ENCODE data around the gene TEX14.
A peak's percentile ranks its signal among the peaks of the same experiment; 100 is the strongest.

Gene TEX14

GRCh38 chr17:58706351-58707140 lies 14.7 kb upstream of the TEX14 start:
- H3K36me3 ChIP-seq (ENCODE audit: control insufficient read depth in 2 of 2, insufficient read depth in 2 of 2, low read length in 2 of 2), result peaks cover 0 to 3% of the 10 kb centered on the region in 2 donors

DNA sequence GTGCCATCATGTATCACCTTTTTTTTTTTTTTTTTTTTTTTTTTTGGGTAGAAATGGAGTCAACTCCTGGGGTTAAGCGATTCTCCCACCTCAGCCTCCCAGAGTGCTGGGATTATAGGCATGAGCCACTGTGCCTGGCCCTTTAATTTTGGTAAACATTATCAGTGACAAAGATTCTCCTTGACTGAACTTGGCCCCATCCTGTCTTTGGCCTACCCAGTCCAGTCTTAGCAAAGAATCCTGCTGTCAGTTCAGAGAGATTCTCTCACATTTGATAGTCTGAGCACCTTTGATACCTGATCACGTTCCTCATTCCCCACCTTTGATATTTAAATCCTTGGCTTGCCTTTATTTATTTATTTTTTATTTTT lies 12.1 kb upstream of the TEX14 start:
- H3K9ac ChIP-seq (ENCODE audit: low read depth in 1 of 2, low read length in 2 of 2), result no peak overlapping the region
- H3K4me1 ChIP-seq (ENCODE audit: control insufficient read depth in 2 of 2, insufficient read depth in 2 of 2, low read length in 2 of 2), result no peaks in the 10 kb centered on the region
- no peak overlapping the region for H3K4me3 ChIP-seq (ENCODE audit: low read length in 2 of 2)
- peaks cover 0 to 7% of the 10 kb centered on the region in 2 donors for H3K36me3 ChIP-seq (ENCODE audit: control insufficient read depth in 2 of 2, insufficient read depth in 2 of 2, low read length in 2 of 2)
- no peaks in the 10 kb centered on the region for H3K9me3 ChIP-seq (ENCODE audit: control insufficient read depth in 2 of 2, low read length in 2 of 2)
- H3K27ac ChIP-seq (ENCODE audit: low read depth in 2 of 2, low read length in 2 of 2), result no peak overlapping the region
- no peaks in the 10 kb centered on the region for H3K27me3 ChIP-seq (ENCODE audit: control insufficient read depth in 2 of 2, insufficient read depth in 2 of 2, low read length in 2 of 2)

More at GRCh38 chr17:58706351-58707140, 14.7 kb upstream of the TEX14 start:
- Histone ChIP-seq H3K9ac (ENCODE audit: low read depth in 1 of 2, low read length in 2 of 2) (no peak overlapping the region), H3K9me3 (ENCODE audit: control insufficient read depth in 2 of 2, low read length in 2 of 2) (no peaks in the 10 kb centered on the region), H3K27ac (ENCODE audit: low read depth in 2 of 2, low read length in 2 of 2) (no peak overlapping the region), H3K4me1 (ENCODE audit: control insufficient read depth in 2 of 2, insufficient read depth in 2 of 2, low read length in 2 of 2) (no peaks in the 10 kb centered on the region), H3K4me3 (ENCODE audit: low read length in 2 of 2) (no peak overlapping the region), H3K27me3 (ENCODE audit: control insufficient read depth in 2 of 2, insufficient read depth in 2 of 2, low read length in 2 of 2) (no peaks in the 10 kb centered on the region)

GRCh38 chr17:58703137-58703915 lies 11.5 kb upstream of the TEX14 start:
- H3K9ac ChIP-seq (ENCODE audit: low read depth in 1 of 2, low read length in 2 of 2), result no peak overlapping the region
- peaks cover 0 to 7% of the 10 kb centered on the region in 2 donors for H3K36me3 ChIP-seq (ENCODE audit: control insufficient read depth in 2 of 2, insufficient read depth in 2 of 2, low read length in 2 of 2)
- no peak overlapping the region for H3K4me3 ChIP-seq (ENCODE audit: low read length in 2 of 2)
- H3K27ac ChIP-seq (ENCODE audit: low read depth in 2 of 2, low read length in 2 of 2), result no peak overlapping the region
- no peaks in the 10 kb centered on the region for H3K9me3 ChIP-seq (ENCODE audit: control insufficient read depth in 2 of 2, low read length in 2 of 2)
- no peaks in the 10 kb centered on the region for H3K27me3 ChIP-seq (ENCODE audit: control insufficient read depth in 2 of 2, insufficient read depth in 2 of 2, low read length in 2 of 2)
- H3K4me1 ChIP-seq (ENCODE audit: control insufficient read depth in 2 of 2, insufficient read depth in 2 of 2, low read length in 2 of 2), result no peaks in the 10 kb centered on the region

DNA sequence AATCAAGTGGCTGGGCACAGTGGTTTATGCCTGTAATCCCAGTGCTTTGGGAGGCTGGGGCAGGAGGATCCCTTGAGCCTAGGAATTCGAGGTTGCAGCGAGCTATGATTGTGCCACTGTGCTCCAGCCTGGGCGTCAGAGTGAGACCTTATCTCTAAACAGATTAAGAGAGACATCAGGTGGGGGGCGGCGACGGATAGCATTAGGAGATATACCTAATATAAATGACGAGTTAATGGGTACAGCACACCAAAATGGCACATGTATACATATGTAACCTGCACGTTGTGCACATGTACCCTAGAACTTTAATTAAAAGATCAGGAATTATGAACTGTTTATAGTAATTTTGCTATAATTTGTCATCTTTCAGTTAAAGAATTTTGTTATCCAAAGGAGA lies 10.9 kb upstream of the TEX14 start:
- Histone ChIP-seq H3K27me3 (ENCODE audit: control insufficient read depth in 2 of 2, insufficient read depth in 2 of 2, low read length in 2 of 2) (no peaks in the 10 kb centered on the region), H3K4me1 (ENCODE audit: control insufficient read depth in 2 of 2, insufficient read depth in 2 of 2, low read length in 2 of 2) (no peaks in the 10 kb centered on the region), H3K9ac (ENCODE audit: low read depth in 1 of 2, low read length in 2 of 2) (no peak overlapping the region), H3K4me3 (ENCODE audit: low read length in 2 of 2) (no peak overlapping the region), H3K9me3 (ENCODE audit: control insufficient read depth in 2 of 2, low read length in 2 of 2) (no peaks in the 10 kb centered on the region), H3K27ac (ENCODE audit: low read depth in 2 of 2, low read length in 2 of 2) (no peak overlapping the region), H3K36me3 (ENCODE audit: control insufficient read depth in 2 of 2, insufficient read depth in 2 of 2, low read length in 2 of 2) (peaks cover 0 to 7% of the 10 kb centered on the region in 2 donors)

DNA sequence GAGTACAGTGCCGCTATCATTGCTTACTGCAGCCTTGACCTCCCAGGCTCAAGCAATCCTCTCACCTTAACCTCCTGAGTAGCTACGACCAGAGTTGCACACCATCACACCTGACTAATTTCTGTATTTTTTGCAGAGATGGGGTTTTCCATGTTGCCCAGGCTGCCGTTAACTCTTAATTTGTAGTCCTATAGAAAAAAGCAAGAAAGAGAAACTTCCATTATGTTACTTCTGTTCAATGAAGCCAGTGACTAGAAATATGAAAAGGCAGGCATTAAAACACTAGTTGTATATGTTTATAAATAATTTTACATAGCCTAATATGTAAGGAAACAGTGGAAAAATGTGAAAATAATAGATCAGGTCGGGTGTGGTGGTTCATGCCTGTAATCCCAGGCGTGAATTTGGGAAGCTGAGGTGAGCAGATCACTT lies 10.2 kb upstream of the TEX14 start:
- Histone ChIP-seq H3K27ac (ENCODE audit: low read depth in 2 of 2, low read length in 2 of 2) (no peak overlapping the region), H3K9ac (ENCODE audit: low read depth in 1 of 2, low read length in 2 of 2) (no peak overlapping the region), H3K9me3 (ENCODE audit: control insufficient read depth in 2 of 2, low read length in 2 of 2) (no peaks in the 10 kb centered on the region), H3K4me1 (ENCODE audit: control insufficient read depth in 2 of 2, insufficient read depth in 2 of 2, low read length in 2 of 2) (no peaks in the 10 kb centered on the region), H3K4me3 (ENCODE audit: low read length in 2 of 2) (no peak overlapping the region), H3K27me3 (ENCODE audit: control insufficient read depth in 2 of 2, insufficient read depth in 2 of 2, low read length in 2 of 2) (no peaks in the 10 kb centered on the region), H3K36me3 (ENCODE audit: control insufficient read depth in 2 of 2, insufficient read depth in 2 of 2, low read length in 2 of 2) (peaks cover 0 to 7% of the 10 kb centered on the region in 2 donors)

DNA sequence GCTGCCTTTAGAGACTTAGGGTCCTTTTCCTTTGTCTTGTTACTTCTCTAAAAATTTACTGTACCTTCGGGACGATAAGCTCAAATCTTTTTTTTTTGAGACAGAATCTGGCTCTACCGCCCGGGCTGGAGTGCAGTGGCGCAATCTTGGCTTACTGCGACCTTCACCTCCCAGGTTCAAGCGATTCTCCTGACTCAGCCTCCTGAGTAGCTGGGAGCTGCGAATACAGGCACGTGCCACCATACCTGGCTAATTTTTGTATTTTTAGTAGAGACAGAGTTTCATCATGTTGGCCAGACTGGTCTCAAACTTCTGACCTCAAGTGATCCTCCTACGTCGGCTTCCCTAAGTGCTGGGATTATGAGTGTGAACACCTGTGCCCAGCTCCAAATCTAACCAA lies 7.9 kb upstream of the TEX14 start:
- no peak overlapping the region for H3K27ac ChIP-seq (ENCODE audit: low read depth in 2 of 2, low read length in 2 of 2)
- no peak overlapping the region for H3K4me3 ChIP-seq (ENCODE audit: low read length in 2 of 2)
- H3K9me3 ChIP-seq (ENCODE audit: control insufficient read depth in 2 of 2, low read length in 2 of 2), result no peaks in the 10 kb centered on the region
- no peaks in the 10 kb centered on the region for H3K27me3 ChIP-seq (ENCODE audit: control insufficient read depth in 2 of 2, insufficient read depth in 2 of 2, low read length in 2 of 2)
- no peaks in the 10 kb centered on the region for H3K4me1 ChIP-seq (ENCODE audit: control insufficient read depth in 2 of 2, insufficient read depth in 2 of 2, low read length in 2 of 2)
- H3K9ac ChIP-seq (ENCODE audit: low read depth in 1 of 2, low read length in 2 of 2), result no peak overlapping the region
- peaks cover 0 to 7% of the 10 kb centered on the region in 2 donors for H3K36me3 ChIP-seq (ENCODE audit: control insufficient read depth in 2 of 2, insufficient read depth in 2 of 2, low read length in 2 of 2)

DNA sequence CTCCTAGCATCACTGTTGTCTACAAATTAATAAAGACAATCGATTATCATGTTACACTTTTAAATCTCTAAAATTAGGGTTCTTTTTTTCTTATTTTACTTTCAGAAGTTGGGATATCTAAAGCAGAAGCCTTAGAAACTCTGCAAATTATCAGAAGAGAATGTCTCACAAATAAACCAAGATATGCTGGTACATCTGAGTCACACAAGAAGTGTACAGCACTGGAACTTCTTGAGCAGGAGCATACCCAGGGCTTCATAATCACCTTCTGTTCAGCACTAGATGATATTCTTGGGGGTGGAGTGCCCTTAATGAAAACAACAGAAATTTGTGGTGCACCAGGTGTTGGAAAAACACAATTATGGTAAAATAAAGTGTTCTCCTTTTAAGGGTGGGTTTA lies 3.0 kb upstream of the TEX14 start:
- no peaks in the 10 kb centered on the region for H3K9me3 ChIP-seq (ENCODE audit: control insufficient read depth in 2 of 2, low read length in 2 of 2)
- no peak overlapping the region for H3K27ac ChIP-seq (ENCODE audit: low read depth in 2 of 2, low read length in 2 of 2)
- no peak overlapping the region for H3K4me3 ChIP-seq (ENCODE audit: low read length in 2 of 2)
- peaks cover 0 to 4% of the 10 kb centered on the region in 2 donors for H3K36me3 ChIP-seq (ENCODE audit: control insufficient read depth in 2 of 2, insufficient read depth in 2 of 2, low read length in 2 of 2)
- peaks cover 7 to 8% of the 10 kb centered on the region in 2 donors for H3K4me1 ChIP-seq (ENCODE audit: control insufficient read depth in 2 of 2, insufficient read depth in 2 of 2, low read length in 2 of 2)
- H3K9ac ChIP-seq (ENCODE audit: low read depth in 1 of 2, low read length in 2 of 2), result no peak overlapping the region
- no peaks in the 10 kb centered on the region for H3K27me3 ChIP-seq (ENCODE audit: control insufficient read depth in 2 of 2, insufficient read depth in 2 of 2, low read length in 2 of 2)

GRCh38 chr17:58694302-58694701 lies 2.5 kb upstream of the TEX14 start:
- peaks cover 0 to 3% of the 10 kb centered on the region in 2 donors for H3K36me3 ChIP-seq (ENCODE audit: control insufficient read depth in 2 of 2, insufficient read depth in 2 of 2, low read length in 2 of 2)
- no peaks in the 10 kb centered on the region for H3K9me3 ChIP-seq (ENCODE audit: control insufficient read depth in 2 of 2, low read length in 2 of 2)
- no peaks in the 10 kb centered on the region for H3K27me3 ChIP-seq (ENCODE audit: control insufficient read depth in 2 of 2, insufficient read depth in 2 of 2, low read length in 2 of 2)
- no peak overlapping the region for H3K4me3 ChIP-seq (ENCODE audit: low read length in 2 of 2)
- H3K4me1 ChIP-seq (ENCODE audit: control insufficient read depth in 2 of 2, insufficient read depth in 2 of 2, low read length in 2 of 2), result peaks cover 7 to 8% of the 10 kb centered on the region in 2 donors
- no peak overlapping the region for H3K9ac ChIP-seq (ENCODE audit: low read depth in 1 of 2, low read length in 2 of 2)
- H3K27ac ChIP-seq (ENCODE audit: low read depth in 2 of 2, low read length in 2 of 2), result no peak overlapping the region

DNA sequence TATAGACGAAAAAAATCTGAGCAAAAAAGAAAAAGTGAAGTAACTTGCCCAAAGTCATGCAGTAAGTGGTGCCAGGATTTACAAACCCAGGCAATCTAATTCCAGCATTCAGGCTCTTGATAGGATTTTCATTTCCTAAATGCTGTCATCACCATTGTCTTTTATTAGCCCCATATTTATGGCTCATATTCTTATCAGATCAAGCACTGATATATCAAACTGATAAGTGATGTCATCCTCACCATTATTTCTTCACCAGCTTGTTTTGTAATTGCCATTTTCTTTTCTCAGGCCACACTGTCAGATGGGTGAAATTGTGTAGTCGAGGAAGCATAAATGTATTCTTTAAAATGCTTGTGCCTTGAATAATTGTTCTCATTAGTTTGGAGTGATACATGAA lies 1.9 kb upstream of the TEX14 start:
- H3K9ac ChIP-seq (ENCODE audit: low read depth in 1 of 2, low read length in 2 of 2), result no peak overlapping the region
- no peak overlapping the region for H3K4me3 ChIP-seq (ENCODE audit: low read length in 2 of 2)
- no peak overlapping the region for H3K27ac ChIP-seq (ENCODE audit: low read depth in 2 of 2, low read length in 2 of 2)
- peaks cover 0 to 3% of the 10 kb centered on the region in 2 donors for H3K36me3 ChIP-seq (ENCODE audit: control insufficient read depth in 2 of 2, insufficient read depth in 2 of 2, low read length in 2 of 2)
- peaks cover 7 to 8% of the 10 kb centered on the region in 2 donors for H3K4me1 ChIP-seq (ENCODE audit: control insufficient read depth in 2 of 2, insufficient read depth in 2 of 2, low read length in 2 of 2)
- H3K27me3 ChIP-seq (ENCODE audit: control insufficient read depth in 2 of 2, insufficient read depth in 2 of 2, low read length in 2 of 2), result no peaks in the 10 kb centered on the region
- H3K9me3 ChIP-seq (ENCODE audit: control insufficient read depth in 2 of 2, low read length in 2 of 2), result no peaks in the 10 kb centered on the region

DNA sequence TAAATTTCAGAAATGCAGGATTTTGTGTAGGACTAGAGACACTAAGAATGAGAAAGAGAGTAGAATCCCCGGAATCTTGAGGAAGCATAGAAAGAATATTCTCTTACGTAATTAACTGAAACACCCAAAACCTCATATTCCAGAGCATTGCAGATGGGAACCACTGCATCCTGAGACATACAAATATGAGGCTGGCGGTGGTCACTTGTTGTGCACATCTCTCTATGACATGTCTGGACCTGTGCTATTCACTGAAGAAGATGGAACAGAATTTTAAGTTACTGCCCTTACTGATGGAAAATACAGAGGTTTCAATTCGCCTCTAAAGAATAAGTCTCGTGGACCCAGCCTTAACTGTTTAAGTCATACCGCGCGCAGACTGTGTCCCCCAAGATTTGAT lies 1.4 kb upstream of the TEX14 start:
- Histone ChIP-seq H3K9ac (ENCODE audit: low read depth in 1 of 2, low read length in 2 of 2) (peak overlapping the region; percentile 66 to 80), H3K9me3 (ENCODE audit: control insufficient read depth in 2 of 2, low read length in 2 of 2) (no peaks in the 10 kb centered on the region), H3K36me3 (ENCODE audit: control insufficient read depth in 2 of 2, insufficient read depth in 2 of 2, low read length in 2 of 2) (peaks cover 0 to 3% of the 10 kb centered on the region in 2 donors), H3K27me3 (ENCODE audit: control insufficient read depth in 2 of 2, insufficient read depth in 2 of 2, low read length in 2 of 2) (no peaks in the 10 kb centered on the region), H3K4me1 (ENCODE audit: control insufficient read depth in 2 of 2, insufficient read depth in 2 of 2, low read length in 2 of 2) (peaks cover 7 to 8% of the 10 kb centered on the region in 2 donors), H3K4me3 (ENCODE audit: low read length in 2 of 2) (peak overlapping the region; percentile 78 to 90), H3K27ac (ENCODE audit: low read depth in 2 of 2, low read length in 2 of 2) (peak overlapping the region in 1 of 2 donors; percentile 75)
